NCI-H2171 (cell line): Measurements from ENCODE around the gene HAO2.

Source experiments
- DNase-seq: peaks from one replicate; lab custom pipeline; 2025; lab: John Stamatoyannopoulos, UW

HAO2 gene

DNA sequence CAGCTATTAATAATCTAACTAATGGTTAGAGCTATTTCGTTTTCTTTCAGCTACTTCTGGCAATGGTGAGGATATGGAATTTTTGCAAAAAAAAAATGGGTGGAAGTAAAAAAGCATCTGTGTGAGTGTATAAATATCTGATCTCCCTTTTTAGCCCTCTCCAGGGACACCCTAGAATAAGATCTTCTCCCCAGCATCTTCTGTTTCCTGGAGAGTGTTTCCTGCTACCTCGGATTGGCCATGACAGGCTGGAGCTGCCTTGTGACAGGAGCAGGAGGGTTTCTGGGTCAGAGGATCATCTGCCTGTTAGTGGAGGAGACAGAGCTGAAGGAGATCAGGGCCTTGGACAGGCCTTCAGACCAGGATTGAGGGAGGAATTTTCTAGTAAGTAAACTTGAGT, 70.2 kb downstream of the HAO2 start:
- no peak for DNase-seq

DNA sequence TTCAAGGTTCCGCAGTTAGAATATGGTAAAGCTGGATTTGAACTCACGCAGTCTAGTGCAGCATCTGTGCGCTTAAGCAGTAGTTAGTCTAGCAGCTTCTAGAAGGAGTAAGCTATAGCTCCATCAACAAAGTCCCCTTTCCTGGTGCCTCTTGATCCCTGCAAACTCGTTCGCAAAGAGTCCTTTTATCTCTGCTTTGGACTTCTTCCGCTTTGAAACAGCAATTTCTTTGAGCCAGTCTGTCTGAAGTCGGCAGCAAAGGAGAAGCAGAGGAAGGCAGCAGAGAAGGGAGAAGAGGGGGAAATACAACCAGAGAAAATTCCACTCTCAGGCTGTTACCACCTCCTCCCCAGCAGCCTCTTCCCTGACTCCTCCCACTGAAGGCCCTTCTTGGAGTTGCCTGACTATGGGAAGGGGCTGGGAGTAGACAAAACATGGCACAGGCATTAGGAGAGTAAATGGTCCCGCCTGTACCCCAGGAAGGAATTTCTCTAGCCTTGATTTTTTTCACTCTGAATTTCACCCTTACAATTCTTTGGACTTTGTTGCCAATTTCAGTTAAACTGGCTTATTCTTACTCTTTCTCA, 72.2 kb downstream of the HAO2 start:
- no peak for DNase-seq

DNA sequence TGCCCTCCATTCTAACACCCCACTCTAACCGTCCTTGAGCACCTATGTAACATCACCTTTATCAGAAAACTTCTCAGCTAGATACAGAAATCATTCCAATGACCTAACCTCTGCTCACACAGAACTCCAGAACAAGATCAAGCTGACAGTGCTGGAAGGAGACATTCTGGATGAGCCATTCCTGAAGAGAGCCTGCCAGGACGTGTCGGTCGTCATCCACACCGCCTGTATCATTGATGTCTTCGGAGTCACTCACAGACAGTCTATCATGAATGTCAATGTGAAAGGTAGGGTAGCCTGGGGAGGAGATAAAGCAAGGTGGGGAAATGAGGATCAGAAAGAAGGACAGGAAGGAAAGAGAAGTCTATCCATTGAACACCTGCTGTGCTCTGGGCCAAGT, 74.2 kb downstream of the HAO2 start:
- DNase-seq: no peak
